BLaER1 treated with 17β-estradiol and CSF1 and Interleukin-3, amounts not matched to agents 10 nM and 100 nM (cell line): ENCODE results near the gene RNASE7.

Source experiments
- H3K27ac ChIP-seq, 11 experiments: shearing (Covaris generic); formaldehyde crosslinking; 2 replicates each; pipeline ENCODE4 v1.8.1; 2022
- H3K27me3 ChIP-seq, 11 experiments: shearing (Covaris generic); formaldehyde crosslinking; 2 replicates each; pipeline ENCODE4 v1.8.1; 2022
- H3K36me3 ChIP-seq, 11 experiments: shearing (Covaris generic); formaldehyde crosslinking; 2 replicates each; pipeline ENCODE4 v1.8.1; 2022
- H3K4me1 ChIP-seq, 10 experiments: shearing (Covaris generic); formaldehyde crosslinking; 2 replicates each; pipeline ENCODE4 v1.8.1; 2022
- H3K4me2 ChIP-seq, 11 experiments: shearing (Covaris generic); formaldehyde crosslinking; 2 replicates each; pipeline ENCODE4 v1.8.1; 2022
- H3K4me3 ChIP-seq, 10 experiments: shearing (Covaris generic); formaldehyde crosslinking; 2 replicates each; pipeline ENCODE4 v1.8.1; 2022
- H3K9ac ChIP-seq, 11 experiments: shearing (Covaris generic); formaldehyde crosslinking; 2 replicates each; pipeline ENCODE4 v1.8.1; 2022
- H3K9me3 ChIP-seq, 11 experiments: shearing (Covaris generic); formaldehyde crosslinking; replicated peaks in 1 of 11; 2 replicates each; pipeline ENCODE4 v1.8.1; 2022
- H4K20me1 ChIP-seq, 11 experiments: shearing (Covaris generic); formaldehyde crosslinking; 2 replicates each; pipeline ENCODE4 v1.8.1; 2022
- Cebpa-rat ChIP-seq, 11 experiments: shearing (Covaris generic); IDR thresholded peaks; 2 replicates each; pipeline ENCODE4 v1.8.1; 2022

Gene RNASE7

GRCh38 chr14:21055432-21056117 is 13.4 kb downstream of the RNASE7 start:
- Histone ChIP-seq H3K36me3 (no peaks in the 10 kb centered on the region), H3K9me3 (no peaks in the 10 kb centered on the region), H3K4me1 (peaks cover 0 to 10% (median 0%) of the 10 kb centered on the region in 10 experiments; a peak in 1 of 20 replicates), H3K9ac (no peak overlapping the region), H4K20me1 (no peaks in the 10 kb centered on the region; a peak in 1 of 22 replicates), H3K4me2 (no peak overlapping the region), H3K4me3 (no peak overlapping the region), H3K27me3 (no peaks in the 10 kb centered on the region), H3K27ac (no peak overlapping the region)
- TF ChIP-seq Cebpa-rat (IDR thresholded peaks at IDR 0.05) = no peak

GRCh38 chr14:21056520-21057163 is 14.5 kb downstream of the RNASE7 start:
- no peaks in the 10 kb centered on the region for H3K9me3 ChIP-seq
- no peak overlapping the region for H3K9ac ChIP-seq
- peaks cover 0 to 10% (median 0%) of the 10 kb centered on the region in 10 experiments; a peak in 1 of 20 replicates for H3K4me1 ChIP-seq
- peak overlapping the region in 1 of 11 experiments; percentile 10; a peak in 1 of 22 replicates for H3K4me2 ChIP-seq
- no peak for TF ChIP-seq Cebpa-rat (IDR thresholded peaks at IDR 0.05)
- no peaks in the 10 kb centered on the region; a peak in 1 of 22 replicates for H4K20me1 ChIP-seq
- no peak overlapping the region for H3K4me3 ChIP-seq
- no peak overlapping the region for H3K27ac ChIP-seq
- no peaks in the 10 kb centered on the region for H3K27me3 ChIP-seq
- H3K36me3 ChIP-seq = no peaks in the 10 kb centered on the region

GRCh38 chr14:21057803-21058675 is 15.9 kb downstream of the RNASE7 start, which contains the start of gene RNASE8:
RNASE8 (plus strand) TSS chr14:21057822; CDS start chr14:21057893, 71 bp downstream.
- H3K36me3 ChIP-seq = no peaks in the 10 kb centered on the region
- H3K9ac ChIP-seq = no peak within 1 kb of the TSS
- TF ChIP-seq Cebpa-rat (IDR thresholded peaks at IDR 0.05) = no peak
- no peak within 1 kb of the TSS for H3K4me3 ChIP-seq
- no peaks in the 10 kb centered on the region; a peak in 1 of 22 replicates for H4K20me1 ChIP-seq
- peak within 1 kb of the TSS in 1 of 11 experiments; percentile 10; a peak in 1 of 22 replicates for H3K4me2 ChIP-seq
- H3K27ac ChIP-seq = no peak within 1 kb of the TSS
- H3K4me1 ChIP-seq = peaks cover 0 to 14% (median 9%) of the 10 kb centered on the region in 10 experiments; a peak in 17 of 20 replicates
- no peaks in the 10 kb centered on the region for H3K9me3 ChIP-seq
- no peaks in the 10 kb centered on the region for H3K27me3 ChIP-seq

GRCh38 chr14:21058903-21059302 is 16.7 kb downstream of the RNASE7 start:
- Histone ChIP-seq H3K9me3 (no peaks in the 10 kb centered on the region), H3K9ac (no peak overlapping the region), H3K4me3 (no peak overlapping the region), H3K4me1 (peaks cover 0 to 21% (median 17%) of the 10 kb centered on the region in 10 experiments; a peak in 17 of 20 replicates), H3K27ac (no peak overlapping the region), H3K4me2 (no peak overlapping the region), H3K36me3 (no peaks in the 10 kb centered on the region), H3K27me3 (no peaks in the 10 kb centered on the region), H4K20me1 (no peaks in the 10 kb centered on the region; a peak in 1 of 22 replicates)
- no peak for TF ChIP-seq Cebpa-rat (IDR thresholded peaks at IDR 0.05)

GRCh38 chr14:21059842-21060613 is 17.9 kb downstream of the RNASE7 start:
- H3K4me2 ChIP-seq = no peak overlapping the region; a peak in 1 of 22 replicates
- no peaks in the 10 kb centered on the region for H3K36me3 ChIP-seq

GRCh38 chr14:21060614-21061346 is 18.6 kb downstream of the RNASE7 start:
- Histone ChIP-seq H3K4me2 (no peak overlapping the region), H3K4me1 (peaks cover 0 to 21% (median 17%) of the 10 kb centered on the region in 10 experiments; a peak in 17 of 20 replicates), H4K20me1 (no peaks in the 10 kb centered on the region; a peak in 1 of 22 replicates), H3K9me3 (no peaks in the 10 kb centered on the region), H3K4me3 (no peak overlapping the region), H3K27ac (no peak overlapping the region), H3K27me3 (no peaks in the 10 kb centered on the region), H3K36me3 (no peaks in the 10 kb centered on the region), H3K9ac (no peak overlapping the region)
- no peak for TF ChIP-seq Cebpa-rat (IDR thresholded peaks at IDR 0.05)

More at GRCh38 chr14:21059842-21060613, 17.9 kb downstream of the RNASE7 start:
- Histone ChIP-seq H3K9ac (no peak overlapping the region), H3K4me3 (no peak overlapping the region), H3K9me3 (no peaks in the 10 kb centered on the region), H3K27ac (no peak overlapping the region), H3K27me3 (no peaks in the 10 kb centered on the region), H3K4me1 (peaks cover 0 to 21% (median 17%) of the 10 kb centered on the region in 10 experiments; a peak in 17 of 20 replicates), H4K20me1 (no peaks in the 10 kb centered on the region; a peak in 1 of 22 replicates)
- TF ChIP-seq Cebpa-rat (IDR thresholded peaks at IDR 0.05) = no peak

DNA sequence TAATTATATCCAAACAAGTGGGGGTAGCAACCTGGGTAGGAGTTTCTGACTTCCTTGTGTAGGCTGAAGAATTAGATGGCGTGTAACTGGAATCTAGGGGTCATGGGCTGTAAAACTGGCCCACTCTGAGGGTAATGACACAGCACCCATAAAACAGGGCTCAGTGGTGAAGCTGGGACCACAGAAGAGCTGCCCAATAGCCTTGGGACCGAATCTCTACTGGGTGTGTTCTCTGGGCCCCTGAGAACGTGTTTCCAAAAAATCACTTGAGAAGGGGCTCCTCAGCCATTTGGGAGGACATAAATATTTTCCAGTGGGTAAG is 19.1 kb downstream of the RNASE7 start:
- no peaks in the 10 kb centered on the region; a peak in 1 of 22 replicates for H4K20me1 ChIP-seq
- no peak overlapping the region for H3K4me3 ChIP-seq
- peaks cover 0 to 21% (median 17%) of the 10 kb centered on the region in 10 experiments; a peak in 17 of 20 replicates for H3K4me1 ChIP-seq
- no peak overlapping the region for H3K4me2 ChIP-seq
- H3K27ac ChIP-seq = no peak overlapping the region
- TF ChIP-seq Cebpa-rat (IDR thresholded peaks at IDR 0.05) = no peak
- no peak overlapping the region for H3K9ac ChIP-seq
- no peaks in the 10 kb centered on the region for H3K27me3 ChIP-seq
- H3K36me3 ChIP-seq = no peaks in the 10 kb centered on the region
- H3K9me3 ChIP-seq = no peaks in the 10 kb centered on the region

DNA sequence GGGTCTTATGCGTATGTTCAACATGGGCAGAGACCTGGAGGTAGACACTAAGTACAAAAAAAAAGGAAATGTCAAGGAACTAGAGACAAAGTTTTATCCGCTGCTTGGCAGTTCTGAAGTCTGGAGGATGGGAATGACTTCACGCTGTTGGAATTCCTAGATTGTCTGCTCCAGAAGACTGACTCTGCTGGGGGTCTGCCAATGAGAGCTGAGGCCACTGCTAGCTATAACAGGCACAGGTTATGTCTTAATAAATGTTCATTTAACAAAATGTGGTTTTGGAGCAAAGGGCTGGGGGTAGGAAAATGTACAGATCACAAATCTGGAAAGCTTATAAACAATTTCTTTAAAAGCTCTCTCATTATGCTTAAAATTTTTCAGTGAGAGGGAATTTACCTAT is 21.3 kb downstream of the RNASE7 start:
- H3K4me1 ChIP-seq = peaks cover 3 to 19% (median 17%) of the 10 kb centered on the region in 10 experiments; a peak in 18 of 20 replicates
- no peak for TF ChIP-seq Cebpa-rat (IDR thresholded peaks at IDR 0.05)
- H3K27me3 ChIP-seq = peaks cover 0 to 4% (median 3%) of the 10 kb centered on the region in 11 experiments; a peak in 17 of 22 replicates
- H3K4me2 ChIP-seq = peak overlapping the region in 8 of 11 experiments; percentile 31 to 72 (median 59); a peak in 16 of 22 replicates
- no peak overlapping the region for H3K4me3 ChIP-seq
- H3K9me3 ChIP-seq = no peaks in the 10 kb centered on the region
- H3K27ac ChIP-seq = peak overlapping the region in 3 of 11 experiments; percentile 16 to 33 (median 31); a peak in 2 of 22 replicates
- H3K36me3 ChIP-seq = no peaks in the 10 kb centered on the region
- H4K20me1 ChIP-seq = peaks cover 0 to under 1% (median 0%) of the 10 kb centered on the region in 11 experiments; a peak in 2 of 22 replicates
- H3K9ac ChIP-seq = no peak overlapping the region
